CD14-positive monocyte (primary cell): ENCODE measurements around the gene PAX9. TPM values are rescaled to one million over a fixed set of nuclear protein-coding genes. Genes with fewer than 3 reads are reported as not detected.

Experiments used
- DNase-seq, 3 donors: peaks; one replicate each; pipeline ENCODE4 v3.0.0-alpha.2; 2011 to 2022
- H2AFZ ChIP-seq: 2 replicates; pipeline ENCODE4 v1.6.0; 2012; ENCODE audit warnings: mild to moderate bottlenecking, low read depth, low read length, inconsistent platforms; ENCODE audit not compliant: insufficient read depth, poor library complexity, severe bottlenecking
- H3K27ac ChIP-seq, 2 donors: 1 replicate in 1 of 2; 2 replicates in 1 of 2; pipeline ENCODE4 v1.5.1; 2012 to 2013; ENCODE audit warnings: low read length in 2 of 2, control low read depth in 1 of 2, inconsistent platforms in 1 of 2, low read depth in 1 of 2, mild to moderate bottlenecking in 1 of 2
- H3K27me3 ChIP-seq, 2 donors: one replicate each; pipeline versions ENCODE4 v1.6.0 to v1.6.1; 2011 to 2013; ENCODE audit warnings: low read length in 2 of 2; ENCODE audit not compliant: control insufficient read depth in 2 of 2, insufficient read depth in 2 of 2
- H3K36me3 ChIP-seq, 2 donors: replicated peaks in 1 of 2; 1 replicate in 1 of 2; 2 replicates in 1 of 2; pipeline versions ENCODE4 v1.5.1 to v1.6.1; 2012 to 2013; ENCODE audit warnings: low read length in 2 of 2, control low read depth in 1 of 2, inconsistent platforms in 1 of 2, mild to moderate bottlenecking in 1 of 2; ENCODE audit not compliant: insufficient read depth in 2 of 2, control insufficient read depth in 1 of 2
- H3K4me1 ChIP-seq, 2 donors: 1 replicate in 1 of 2; 2 replicates in 1 of 2; pipeline versions ENCODE4 v1.5.1 to v1.6.1; 2012 to 2013; ENCODE audit warnings: low read length in 2 of 2, control low read depth in 1 of 2, inconsistent platforms in 1 of 2, mild to moderate bottlenecking in 1 of 2, moderate library complexity in 1 of 2; ENCODE audit not compliant: insufficient read depth in 2 of 2, control insufficient read depth in 1 of 2
- H3K4me2 ChIP-seq: replicated peaks from 2 replicates; pipeline ENCODE3; 2012; ENCODE audit warnings: low read length, moderate library complexity, mild to moderate bottlenecking; ENCODE audit not compliant: poor library complexity, severe bottlenecking; ENCODE audit errors: extremely low read depth
- H3K4me3 ChIP-seq, 3 experiments: fragments of 200-600 bp in 1 of 3; sonication (generic) in 1 of 3; replicated peaks in 1 of 3; 1 replicate in 2 of 3; 2 replicates in 1 of 3; pipeline ENCODE4 v1.5.1; 2011 to 2013; ENCODE audit warnings: low read length in 3 of 3, mild to moderate bottlenecking in 3 of 3, control low read depth in 2 of 3, low read depth in 2 of 3, inconsistent platforms in 1 of 3, moderate library complexity in 1 of 3
- H3K79me2 ChIP-seq: 2 replicates; pipeline ENCODE4 v1.6.0; 2012; ENCODE audit warnings: mild to moderate bottlenecking, control low read depth, inconsistent platforms, low read length, moderate library complexity; ENCODE audit not compliant: insufficient read depth
- H3K9ac ChIP-seq: 2 replicates; pipeline ENCODE4 v1.6.0; 2017; ENCODE audit warnings: low read length, mild to moderate bottlenecking; ENCODE audit not compliant: insufficient read depth, poor library complexity, severe bottlenecking
- H3K9me3 ChIP-seq, 2 donors: replicated peaks in 1 of 2; 1 replicate in 1 of 2; 2 replicates in 1 of 2; pipeline versions ENCODE4 v1.5.1 to v1.6.1; 2012 to 2013; ENCODE audit warnings: low read length in 2 of 2, control low read depth in 1 of 2; ENCODE audit not compliant: control insufficient read depth in 1 of 2, insufficient read depth in 1 of 2
- H4K20me1 ChIP-seq: 2 replicates; pipeline ENCODE4 v1.6.0; 2012; ENCODE audit warnings: mild to moderate bottlenecking, low read length, control low read depth, moderate library complexity; ENCODE audit not compliant: insufficient read depth
- H3K27ac Mint-ChIP-seq, 7 donors: one replicate each; pipeline ENCODE4 v1.8.0; 2020; ENCODE audit warnings: mild to moderate bottlenecking in 7 of 7, mixed read lengths in 7 of 7, moderate library complexity in 6 of 7, inconsistent platforms in 2 of 7
- H3K27me3 Mint-ChIP-seq, 3 donors: one replicate each; pipeline ENCODE4 v1.8.0; 2021 to 2022; ENCODE audit warnings: low read depth in 3 of 3, mild to moderate bottlenecking in 3 of 3, mixed read lengths in 3 of 3, moderate library complexity in 3 of 3, inconsistent platforms in 1 of 3
- H3K36me3 Mint-ChIP-seq, 2 donors: one replicate each; pipeline ENCODE4 v1.8.0; 2020; ENCODE audit warnings: mixed read lengths in 2 of 2, inconsistent platforms in 1 of 2, mild to moderate bottlenecking in 1 of 2
- H3K4me1 Mint-ChIP-seq: one replicate; pipeline ENCODE4 v1.8.0; 2020; ENCODE audit warnings: mild to moderate bottlenecking, mixed read lengths
- H3K4me3 Mint-ChIP-seq, 2 donors: one replicate each; pipeline ENCODE4 v1.8.0; 2020; ENCODE audit warnings: mild to moderate bottlenecking in 2 of 2, mixed read lengths in 2 of 2, moderate library complexity in 1 of 2
- H3K9me3 Mint-ChIP-seq, 7 donors: one replicate each; pipeline ENCODE4 v1.8.0; 2020 to 2022; ENCODE audit warnings: mixed read lengths in 7 of 7, mild to moderate bottlenecking in 6 of 7, moderate library complexity in 6 of 7, inconsistent platforms in 2 of 7
- WGBS: methylation state at CpG from one replicate; pipeline ENCODE4 v1.1.5; 2013; ENCODE audit warnings: missing lambda C conversion rate; ENCODE audit not compliant: insufficient coverage; 5-methylcytosine and 5-hydroxymethylcytosine counted together
- intact Hi-C, 2 donors: fragments of 100-400 bp; cut with micrococcal nuclease; formaldehyde crosslinking; loops; one replicate each; pipeline versions ENCODE4 v1.15.0 to v1.15.1; 2023
- polyA plus RNA-seq, 3 donors: library from polyadenylated mRNA; depleted of rRNA in 1 of 3; unstranded in 2 of 3; stranded (reverse) in 1 of 3; fragments of 300-500 nt in 2 of 3; fragments of >200 nt in 1 of 3; fragmentation: Illumina TruSeq in 2 of 3; gene quantifications; 1 replicate in 2 of 3; 2 replicates in 1 of 3; pipeline ENCODE4 v1.2.3, GENCODE V29; 2012 to 2021
- TF ChIP-seq, protein P1 (sequence below): fragments of 200-600 bp; IDR thresholded peaks from one replicate; pipeline ENCODE4 v1.8.0; 2022; ENCODE audit warnings: antibody characterized with exemption, mild to moderate bottlenecking

The PAX9 gene
- polyA plus RNA-seq, 3 donors: not detected

DNA sequence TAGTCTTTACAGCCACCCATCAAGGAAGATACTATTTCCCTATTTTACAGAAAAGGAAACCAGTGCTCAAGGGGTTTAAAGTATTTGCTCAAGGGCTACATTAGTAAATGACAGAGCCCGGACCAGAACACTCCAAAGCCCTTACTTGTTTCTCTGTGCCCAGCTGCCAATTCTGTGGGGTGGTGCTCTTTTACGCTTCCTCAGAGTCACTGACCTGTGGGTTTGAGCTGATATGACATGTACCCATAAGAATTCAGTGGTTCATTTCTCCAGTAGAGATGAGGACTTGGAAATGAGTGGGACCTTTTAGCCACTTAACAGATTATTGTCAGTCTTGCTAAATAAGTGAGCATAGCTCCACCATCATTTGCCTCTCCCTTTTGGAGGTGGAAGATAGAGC, 41.8 kb upstream of the PAX9 start:
- H3K27me3 ChIP-seq: no peaks in the 10 kb centered on the region
- no peaks in the 10 kb centered on the region for H3K9me3 ChIP-seq
- H3K79me2 ChIP-seq: no peaks in the 10 kb centered on the region
- H3K27me3 Mint-ChIP-seq: peaks cover 2 to 4% (median 3%) of the 10 kb centered on the region in 3 donors
- no peaks in the 10 kb centered on the region for H3K36me3 Mint-ChIP-seq
- no peak overlapping the region for H3K27ac Mint-ChIP-seq
- no peak overlapping the region for H3K27ac ChIP-seq
- H3K9me3 Mint-ChIP-seq: peaks cover 0 to 8% (median 2%) of the 10 kb centered on the region in 7 donors
- no peaks in the 10 kb centered on the region for H4K20me1 ChIP-seq
- TF ChIP-seq, protein P1, sequence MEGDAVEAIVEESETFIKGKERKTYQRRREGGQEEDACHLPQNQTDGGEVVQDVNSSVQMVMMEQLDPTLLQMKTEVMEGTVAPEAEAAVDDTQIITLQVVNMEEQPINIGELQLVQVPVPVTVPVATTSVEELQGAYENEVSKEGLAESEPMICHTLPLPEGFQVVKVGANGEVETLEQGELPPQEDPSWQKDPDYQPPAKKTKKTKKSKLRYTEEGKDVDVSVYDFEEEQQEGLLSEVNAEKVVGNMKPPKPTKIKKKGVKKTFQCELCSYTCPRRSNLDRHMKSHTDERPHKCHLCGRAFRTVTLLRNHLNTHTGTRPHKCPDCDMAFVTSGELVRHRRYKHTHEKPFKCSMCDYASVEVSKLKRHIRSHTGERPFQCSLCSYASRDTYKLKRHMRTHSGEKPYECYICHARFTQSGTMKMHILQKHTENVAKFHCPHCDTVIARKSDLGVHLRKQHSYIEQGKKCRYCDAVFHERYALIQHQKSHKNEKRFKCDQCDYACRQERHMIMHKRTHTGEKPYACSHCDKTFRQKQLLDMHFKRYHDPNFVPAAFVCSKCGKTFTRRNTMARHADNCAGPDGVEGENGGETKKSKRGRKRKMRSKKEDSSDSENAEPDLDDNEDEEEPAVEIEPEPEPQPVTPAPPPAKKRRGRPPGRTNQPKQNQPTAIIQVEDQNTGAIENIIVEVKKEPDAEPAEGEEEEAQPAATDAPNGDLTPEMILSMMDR: no peak
- H2AFZ ChIP-seq: no peak overlapping the region
- no peaks in the 10 kb centered on the region for H3K4me1 Mint-ChIP-seq
- no peaks in the 10 kb centered on the region for H3K4me1 ChIP-seq
- H3K36me3 ChIP-seq: no peaks in the 10 kb centered on the region
- intact Hi-C loops: no loop called here
- DNase-seq: no peak
- no peak overlapping the region for H3K4me2 ChIP-seq
- WGBS: no CpG with 5 or more reads among the region's 2 CpGs
- no peak overlapping the region for H3K4me3 Mint-ChIP-seq
- no peak overlapping the region for H3K9ac ChIP-seq
- no peak overlapping the region for H3K4me3 ChIP-seq

DNA sequence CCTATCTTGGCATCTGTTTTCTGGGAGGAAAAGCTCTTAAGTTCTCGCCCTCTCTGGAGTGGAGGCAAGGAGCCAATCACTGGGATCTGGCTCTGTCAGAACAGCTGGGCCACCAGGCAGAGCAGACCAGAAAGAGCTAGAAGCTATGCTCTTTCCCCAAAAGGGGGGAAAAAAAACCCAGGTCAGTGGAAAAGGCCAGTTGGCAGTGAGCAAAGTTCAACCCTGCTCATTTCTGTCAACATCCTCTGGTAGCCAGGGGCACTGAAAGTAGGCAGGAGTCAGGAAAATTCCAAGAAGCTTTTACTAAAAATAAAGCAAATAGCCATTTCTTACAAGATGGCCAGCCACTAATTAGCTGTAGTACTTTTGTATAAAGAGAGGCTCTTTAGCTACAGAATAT, 36.6 kb upstream of the PAX9 start:
- no peak for DNase-seq
- H3K36me3 Mint-ChIP-seq: no peaks in the 10 kb centered on the region
- Histone ChIP-seq H3K9ac (no peak overlapping the region), H3K27ac (no peak overlapping the region), H3K36me3 (no peaks in the 10 kb centered on the region), H3K9me3 (no peaks in the 10 kb centered on the region), H3K27me3 (no peaks in the 10 kb centered on the region), H3K4me1 (no peaks in the 10 kb centered on the region), H3K79me2 (no peaks in the 10 kb centered on the region), H3K4me2 (no peak overlapping the region), H2AFZ (no peak overlapping the region), H4K20me1 (no peaks in the 10 kb centered on the region), H3K4me3 (no peak overlapping the region)
- peaks cover 0 to 8% (median 2%) of the 10 kb centered on the region in 7 donors for H3K9me3 Mint-ChIP-seq
- no peak overlapping the region for H3K4me3 Mint-ChIP-seq
- H3K27me3 Mint-ChIP-seq: peaks cover 2 to 5% (median 5%) of the 10 kb centered on the region in 3 donors
- TF ChIP-seq, protein P1: no peak
- no peak overlapping the region for H3K27ac Mint-ChIP-seq
- intact Hi-C loops: no loop called here
- no peaks in the 10 kb centered on the region for H3K4me1 Mint-ChIP-seq
- 90% methylated on average over 1 of the region's 1 CpG for WGBS
